ENCODE measurements around the gene ATP8B4.

Gene ATP8B4

DNA sequence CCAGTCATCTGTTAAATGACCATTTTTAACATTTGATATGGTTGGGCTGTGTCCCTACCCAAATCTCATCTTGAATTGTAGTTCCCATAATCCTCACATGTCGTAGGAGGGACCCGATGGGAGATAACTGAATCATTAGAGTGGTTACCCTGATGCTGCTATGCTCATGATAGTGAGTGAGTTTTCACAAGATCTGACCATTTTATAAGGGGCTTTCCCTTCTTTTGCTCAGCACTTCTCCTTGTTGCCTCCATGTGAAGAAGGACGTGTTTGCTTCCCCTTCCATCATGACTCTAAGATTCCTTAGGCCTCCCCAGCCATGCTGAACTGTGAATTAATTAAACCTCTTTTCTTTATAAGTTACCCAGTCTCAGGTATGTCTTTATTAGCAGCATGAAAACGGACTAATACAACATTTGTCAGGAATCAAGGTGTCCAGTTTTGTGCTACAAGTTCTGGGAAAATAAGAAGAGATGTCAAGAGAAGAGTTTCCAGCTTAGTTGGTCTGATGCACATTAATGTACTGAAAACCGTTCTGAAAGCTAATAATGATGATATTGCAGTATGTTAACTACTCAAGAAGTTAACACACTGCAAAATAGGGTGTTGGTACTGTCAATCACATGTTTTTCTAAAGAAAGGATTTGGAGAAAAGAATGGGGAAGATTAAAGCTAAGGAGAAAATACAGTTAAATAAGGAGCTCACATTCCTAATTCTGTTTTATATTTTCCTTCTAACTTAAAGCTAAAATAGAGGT, 67.9 kb downstream of the ATP8B4 start:
- H4K20me1 ChIP-seq (ENCODE audit: insufficient read depth, low read length), result no peaks in the 10 kb centered on the region
- no peak for DNase-seq
- H3K36me3 ChIP-seq (ENCODE audit: insufficient read depth, low read length), result no peaks in the 10 kb centered on the region
- no peak overlapping the region for H3K27ac ChIP-seq (ENCODE audit: low read length)
- H3K4me3 ChIP-seq (ENCODE audit: low read depth in 1 of 2, low read length in 2 of 2), result no peak overlapping the region
- TF ChIP-seq EZH2 (IDR thresholded peaks at IDR 0.05; ENCODE audit: borderline replicate concordance, low read depth, low read length, severe bottlenecking) (no peak), CTCF (IDR thresholded peaks at IDR 0.05; ENCODE audit: borderline replicate concordance, extremely low read depth, low read length, poor library complexity, severe bottlenecking) (no peak)
- ATAC-seq (ENCODE audit: insufficient read depth, low read depth), result no peak
- H3K27me3 ChIP-seq (ENCODE audit: insufficient read depth, low read length, poor library complexity), result no peaks in the 10 kb centered on the region
- no peaks in the 10 kb centered on the region for H3K4me1 ChIP-seq (ENCODE audit: insufficient read depth, low read length)
- H3K9me3 ChIP-seq (ENCODE audit: insufficient read depth, low read length, severe bottlenecking), result no peaks in the 10 kb centered on the region
- no peak overlapping the region for H3K4me2 ChIP-seq (ENCODE audit: insufficient read depth, low read length)
- H3K9ac ChIP-seq (ENCODE audit: low read depth, low read length), result no peak overlapping the region
- no peaks in the 10 kb centered on the region for H3K79me2 ChIP-seq (ENCODE audit: insufficient read depth, low read length)
- no peak overlapping the region for H2AFZ ChIP-seq (ENCODE audit: low read depth, low read length)

- ATAC-seq (ENCODE audit: insufficient read depth, low read depth) (no peak), DNase-seq (no peak)
- Histone ChIP-seq H3K27me3 (ENCODE audit: insufficient read depth, low read length, poor library complexity) (no peaks in the 10 kb centered on the region), H3K4me3 (ENCODE audit: low read depth in 1 of 2, low read length in 2 of 2) (no peak overlapping the region), H3K9me3 (ENCODE audit: insufficient read depth, low read length, severe bottlenecking) (no peaks in the 10 kb centered on the region), H3K9ac (ENCODE audit: low read depth, low read length) (no peak overlapping the region), H3K4me2 (ENCODE audit: insufficient read depth, low read length) (no peak overlapping the region), H4K20me1 (ENCODE audit: insufficient read depth, low read length) (no peaks in the 10 kb centered on the region), H3K36me3 (ENCODE audit: insufficient read depth, low read length) (no peaks in the 10 kb centered on the region), H3K4me1 (ENCODE audit: insufficient read depth, low read length) (no peaks in the 10 kb centered on the region), H3K27ac (ENCODE audit: low read length) (no peak overlapping the region), H3K79me2 (ENCODE audit: insufficient read depth, low read length) (no peaks in the 10 kb centered on the region), H2AFZ (ENCODE audit: low read depth, low read length) (no peak overlapping the region)
- TF ChIP-seq CTCF (IDR thresholded peaks at IDR 0.05; ENCODE audit: borderline replicate concordance, extremely low read depth, low read length, poor library complexity, severe bottlenecking) (no peak), EZH2 (IDR thresholded peaks at IDR 0.05; ENCODE audit: borderline replicate concordance, low read depth, low read length, severe bottlenecking) (no peak)
These were observed 69.2 kb downstream of the ATP8B4 start for GRCh38 chr15:50049871-50050270.

DNA sequence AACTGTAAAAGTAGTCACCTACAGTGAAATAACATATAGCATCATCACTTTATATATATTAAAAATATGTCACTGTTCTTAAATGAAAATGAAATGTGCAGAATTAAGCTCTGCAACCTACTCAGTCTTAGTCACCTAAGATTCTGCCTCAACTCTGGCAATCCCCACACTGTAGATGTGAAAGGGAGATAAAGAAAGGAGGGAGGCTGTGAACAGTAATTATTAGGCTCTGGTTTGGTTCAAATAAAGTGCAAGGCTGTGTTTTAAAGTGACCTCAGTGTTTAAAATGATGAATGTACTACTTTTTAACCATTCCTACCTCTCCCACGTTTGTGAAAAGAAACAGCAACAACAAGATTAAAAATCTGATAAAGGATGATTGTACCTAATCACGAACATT, 72.2 kb downstream of the ATP8B4 start:
- no peak for ATAC-seq (ENCODE audit: insufficient read depth, low read depth)
- Histone ChIP-seq H3K9me3 (ENCODE audit: insufficient read depth, low read length, severe bottlenecking) (peaks cover 6% of the 10 kb centered on the region), H3K36me3 (ENCODE audit: insufficient read depth, low read length) (no peaks in the 10 kb centered on the region)

More for the DNA sequence above, 72.2 kb downstream of the ATP8B4 start:
- H3K4me1 ChIP-seq (ENCODE audit: insufficient read depth, low read length), result no peaks in the 10 kb centered on the region
- no peaks in the 10 kb centered on the region for H3K79me2 ChIP-seq (ENCODE audit: insufficient read depth, low read length)
- no peak overlapping the region for H3K27ac ChIP-seq (ENCODE audit: low read length)
- DNase-seq, result no peak
- H2AFZ ChIP-seq (ENCODE audit: low read depth, low read length), result no peak overlapping the region
- no peaks in the 10 kb centered on the region for H3K27me3 ChIP-seq (ENCODE audit: insufficient read depth, low read length, poor library complexity)
- TF ChIP-seq CTCF (IDR thresholded peaks at IDR 0.05; ENCODE audit: borderline replicate concordance, extremely low read depth, low read length, poor library complexity, severe bottlenecking) (no peak), EZH2 (IDR thresholded peaks at IDR 0.05; ENCODE audit: borderline replicate concordance, low read depth, low read length, severe bottlenecking) (no peak)
- no peak overlapping the region for H3K4me2 ChIP-seq (ENCODE audit: insufficient read depth, low read length)
- H4K20me1 ChIP-seq (ENCODE audit: insufficient read depth, low read length), result no peaks in the 10 kb centered on the region
- H3K4me3 ChIP-seq (ENCODE audit: low read depth in 1 of 2, low read length in 2 of 2), result no peak overlapping the region
- no peak overlapping the region for H3K9ac ChIP-seq (ENCODE audit: low read depth, low read length)

Measured in DND-41 (cell line).